HG03108 (cell line): ENCODE results near the gene ADCY2.

Experiments used
- ATAC-seq: cut with Tn5 transposase; IDR thresholded peaks from one replicate; pipeline ENCODE4 v1.9.1; 2021; ENCODE audit warnings: moderate library complexity; ENCODE audit not compliant: unreplicated experiment

ADCY2 gene

DNA sequence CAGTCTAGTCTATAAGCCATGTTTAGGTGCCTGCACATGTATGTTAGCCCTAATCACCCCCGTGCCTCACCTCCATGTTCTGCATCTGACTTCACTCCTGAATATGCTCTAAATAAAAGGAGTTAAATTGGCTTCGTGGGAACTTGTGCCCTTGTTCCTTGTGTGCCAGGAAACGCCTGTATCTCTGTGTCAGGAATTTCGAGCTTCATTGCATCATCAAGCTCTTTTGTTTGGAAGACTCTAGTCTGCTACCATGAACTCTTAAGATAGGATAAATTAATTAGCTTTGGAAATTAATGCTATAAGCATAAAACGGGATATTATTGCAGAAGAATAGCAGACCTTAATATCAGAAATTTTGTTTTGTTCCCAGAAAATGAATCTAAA lies 99.2 kb downstream of the ADCY2 start:
- no peak for ATAC-seq

DNA sequence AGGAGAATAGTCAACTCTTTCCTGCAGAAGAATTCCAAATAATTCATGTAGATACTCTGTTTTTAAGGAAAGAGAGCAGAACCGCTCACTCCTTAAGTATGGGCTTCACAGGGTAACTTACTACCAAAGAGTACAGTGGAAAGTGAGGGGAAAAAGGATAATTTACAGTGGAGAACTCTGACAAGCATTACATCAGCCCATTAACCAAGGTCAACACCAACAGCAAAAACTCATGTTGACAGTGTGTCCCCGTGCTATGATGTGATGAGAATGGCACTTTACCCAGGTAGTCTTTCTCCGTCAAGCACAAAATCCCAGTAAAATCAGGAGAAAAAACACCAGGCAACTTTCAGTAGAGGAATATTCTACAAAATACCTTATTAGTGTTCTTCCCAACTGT lies 104.3 kb downstream of the ADCY2 start:
- no peak for ATAC-seq

DNA sequence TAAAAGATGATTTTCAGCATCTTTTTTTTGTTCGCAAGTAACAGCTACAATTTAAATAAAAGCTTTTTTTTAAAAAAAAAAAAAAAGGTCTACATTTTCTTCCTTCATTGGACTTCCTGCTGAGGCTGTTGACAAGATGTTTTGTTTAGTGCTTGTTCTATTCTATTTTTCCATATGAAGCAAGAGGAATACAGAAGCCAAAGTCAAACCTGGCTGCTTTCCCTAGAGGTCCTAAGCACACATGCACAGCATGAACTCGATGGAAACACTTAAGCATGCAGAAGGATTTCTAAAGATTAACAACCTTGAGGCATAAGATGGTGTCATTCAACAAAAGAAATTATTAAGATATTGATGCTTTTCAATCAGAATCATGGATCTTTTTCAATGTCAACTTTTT lies 105.1 kb downstream of the ADCY2 start:
- ATAC-seq: no peak

DNA sequence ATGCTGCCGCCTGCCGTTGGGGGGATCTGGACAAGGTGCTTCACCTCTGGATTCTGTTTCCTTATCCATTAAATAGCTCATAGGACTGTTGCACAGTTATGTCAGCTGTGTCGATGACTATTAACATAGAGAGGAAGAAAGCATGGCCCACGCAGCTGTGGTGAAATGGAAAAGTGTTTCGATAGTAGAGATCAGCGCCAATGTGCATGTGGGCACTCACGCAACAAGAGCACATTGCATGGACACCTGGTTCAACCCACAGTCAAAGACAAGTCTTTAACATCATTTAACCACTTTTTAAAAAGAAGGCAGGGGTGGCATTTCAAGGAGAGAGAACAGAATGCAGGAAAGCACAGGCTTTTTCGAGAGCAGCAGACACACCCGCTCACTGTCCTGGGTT lies 107.6 kb downstream of the ADCY2 start:
- ATAC-seq: no peak

DNA sequence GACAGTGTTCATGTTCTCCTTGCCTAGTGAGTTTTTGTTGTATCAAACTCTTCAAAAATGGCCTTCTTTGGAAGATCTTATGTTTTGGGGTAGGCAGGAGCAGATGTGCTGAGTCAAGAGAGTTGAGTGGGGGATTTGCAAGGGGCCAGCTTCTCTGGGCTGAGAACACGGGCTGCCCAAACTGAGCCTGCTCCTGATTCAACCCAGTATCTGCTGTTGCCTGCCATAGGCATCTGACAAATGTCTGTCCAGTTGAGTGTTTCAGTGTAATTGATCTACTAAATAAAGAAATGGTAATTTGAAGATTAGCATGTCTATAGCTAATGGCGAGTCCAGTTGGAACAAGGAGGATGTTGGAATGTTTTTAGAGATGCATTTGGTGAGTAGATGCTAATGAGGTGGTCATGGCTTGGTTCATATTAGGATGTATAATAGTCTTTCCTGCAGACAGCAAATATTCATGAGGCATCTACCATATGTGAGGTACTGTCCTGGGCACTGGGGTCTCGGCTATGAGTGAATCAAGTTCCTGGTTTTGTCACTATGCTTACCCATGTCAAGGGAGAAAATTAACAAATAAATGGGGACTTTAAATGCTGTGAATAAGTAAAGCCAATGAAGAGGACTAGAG lies 119.5 kb downstream of the ADCY2 start:
- ATAC-seq: no peak

DNA sequence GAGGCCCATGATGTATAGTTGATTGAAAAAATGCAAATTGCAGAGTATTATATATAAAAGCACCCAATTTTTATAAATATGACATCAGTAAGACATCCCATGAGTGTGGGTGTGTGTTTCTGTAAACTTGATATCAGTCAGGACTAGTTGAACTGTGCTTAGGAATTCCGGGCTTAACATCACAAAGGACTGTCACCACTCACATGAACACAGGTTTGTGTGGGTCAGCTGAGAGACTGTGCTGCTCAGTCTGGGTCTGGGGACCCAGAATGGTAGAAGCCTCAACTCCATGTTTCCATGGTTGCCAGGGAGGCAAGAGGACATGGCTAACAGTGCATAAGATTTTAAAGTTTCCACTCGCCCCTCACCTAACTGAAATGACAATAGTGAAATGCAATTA lies 120.3 kb downstream of the ADCY2 start:
- ATAC-seq: no peak

DNA sequence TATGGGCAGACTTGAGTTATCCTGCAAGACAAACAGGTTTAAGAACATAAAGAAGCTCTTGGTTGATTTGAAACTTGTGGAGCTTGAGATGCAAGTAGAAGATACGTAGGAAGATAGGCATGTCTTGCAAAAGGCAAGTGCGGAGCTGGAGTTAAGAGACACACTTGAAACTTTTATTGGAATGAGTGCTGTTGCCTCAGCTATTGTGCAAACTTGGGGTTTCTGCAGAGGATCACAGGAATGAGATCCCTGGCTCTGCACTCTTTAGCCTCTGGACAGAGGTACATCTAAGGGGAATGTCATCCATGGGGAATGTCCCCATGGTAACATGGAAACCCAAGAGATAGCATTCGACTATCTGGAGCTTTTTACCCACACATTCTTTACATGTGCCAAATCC lies 121.1 kb downstream of the ADCY2 start:
- no peak for ATAC-seq

DNA sequence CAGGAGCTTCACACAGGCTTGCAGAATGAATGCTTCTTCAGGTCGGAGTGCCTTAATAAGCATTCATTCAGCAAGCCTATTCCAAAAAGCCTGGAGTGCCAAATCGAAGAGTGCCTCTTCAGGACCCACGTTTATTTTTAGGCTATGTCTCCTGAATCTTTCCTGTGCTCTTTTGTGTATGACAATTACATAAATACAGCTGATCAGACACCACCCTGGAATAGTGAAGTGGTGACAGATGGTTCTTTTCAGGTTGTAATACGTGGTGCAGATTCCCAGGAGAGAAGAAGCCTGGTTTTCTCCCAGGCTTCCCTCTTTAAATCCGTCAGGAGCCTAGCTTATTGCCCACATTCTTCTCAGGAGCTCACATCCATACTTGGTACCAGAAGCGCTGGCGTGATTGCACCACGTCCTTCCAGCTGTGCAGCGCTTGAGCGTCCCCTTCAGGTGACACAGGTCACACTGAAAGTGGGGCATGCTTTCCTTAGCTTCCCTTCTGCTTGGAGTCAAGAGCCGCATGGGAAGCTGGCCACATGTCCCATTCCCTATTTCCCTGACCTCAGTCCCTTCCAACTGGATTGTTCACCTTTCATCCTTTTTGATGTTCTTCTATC lies 123.1 kb downstream of the ADCY2 start:
- ATAC-seq: no peak

DNA sequence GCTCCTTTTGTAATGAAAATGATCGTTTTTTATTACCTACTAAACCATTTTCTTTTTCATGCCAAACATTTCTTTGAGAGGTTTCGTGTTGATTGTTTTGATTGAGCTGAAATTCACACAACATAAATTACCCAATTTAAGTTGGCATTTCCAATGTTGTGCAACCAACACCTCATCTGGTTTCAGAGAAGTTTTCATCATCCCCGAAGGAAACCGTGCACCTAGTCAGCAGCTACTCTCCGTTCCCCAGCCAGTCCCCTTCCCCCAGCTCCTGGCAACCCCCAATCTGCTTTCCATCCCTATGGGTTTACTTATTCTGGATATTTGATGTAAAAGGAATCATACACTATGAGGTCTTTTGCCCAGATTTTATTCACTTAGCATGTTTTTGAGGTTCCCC lies 123.6 kb downstream of the ADCY2 start:
- ATAC-seq: no peak

DNA sequence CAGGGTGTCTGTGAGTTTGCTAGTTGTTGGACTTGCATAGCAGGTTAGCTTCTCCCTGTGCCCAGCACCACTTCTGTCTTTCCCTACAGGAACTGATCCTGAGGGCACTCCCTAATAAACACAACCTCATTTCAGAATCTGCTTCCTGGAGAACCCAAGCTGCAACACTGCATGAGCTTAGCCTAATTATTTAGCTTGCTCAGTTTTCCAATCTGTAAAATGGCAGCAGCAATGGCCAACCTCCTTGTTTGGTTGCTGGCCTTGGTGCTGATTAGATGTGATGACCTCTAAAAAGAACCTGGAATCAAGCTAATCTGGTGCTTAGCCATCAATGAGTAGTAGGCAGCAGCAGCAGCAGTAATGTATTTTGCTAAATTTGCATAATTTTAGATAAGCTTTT lies 133.9 kb downstream of the ADCY2 start:
- no peak for ATAC-seq

DNA sequence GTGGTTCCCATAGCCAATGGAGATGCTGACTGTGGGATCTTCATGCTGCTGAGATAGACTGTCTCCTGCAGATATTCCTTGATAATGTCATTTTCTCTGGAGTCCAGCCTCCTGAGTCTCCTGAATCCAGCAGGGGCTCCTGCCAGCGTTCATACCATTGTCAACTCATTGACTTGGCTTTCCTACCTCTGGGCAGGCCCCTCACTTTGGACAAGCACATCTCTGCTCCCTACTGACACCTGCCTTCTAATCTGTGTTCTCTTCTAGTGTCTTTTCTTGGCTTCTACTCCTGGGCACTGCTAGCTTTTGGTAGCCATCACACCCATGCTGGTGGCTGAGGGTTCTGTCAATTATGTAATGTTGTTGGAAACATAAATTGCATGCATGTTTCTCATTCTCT lies 138.0 kb downstream of the ADCY2 start:
- ATAC-seq: no peak

DNA sequence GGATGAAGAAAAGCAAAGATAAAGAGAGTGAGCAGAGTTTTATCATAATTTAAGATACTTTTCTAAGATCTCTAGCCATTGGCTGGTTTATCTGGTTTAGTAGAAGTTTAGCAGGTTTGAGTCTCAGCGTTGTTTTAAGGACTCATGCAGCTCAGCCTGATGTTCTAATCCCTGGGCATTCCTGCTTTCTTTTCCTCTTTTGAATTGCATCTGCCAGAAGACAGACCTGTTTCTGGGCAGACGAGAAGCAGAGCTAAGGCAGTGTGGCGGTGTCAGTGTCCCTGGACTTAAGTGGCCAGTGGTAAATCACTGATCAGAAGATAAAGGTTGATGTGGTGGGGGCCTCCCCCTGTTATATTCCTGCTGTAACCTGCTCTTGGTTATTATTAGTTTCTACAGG lies 138.6 kb downstream of the ADCY2 start:
- ATAC-seq: no peak

DNA sequence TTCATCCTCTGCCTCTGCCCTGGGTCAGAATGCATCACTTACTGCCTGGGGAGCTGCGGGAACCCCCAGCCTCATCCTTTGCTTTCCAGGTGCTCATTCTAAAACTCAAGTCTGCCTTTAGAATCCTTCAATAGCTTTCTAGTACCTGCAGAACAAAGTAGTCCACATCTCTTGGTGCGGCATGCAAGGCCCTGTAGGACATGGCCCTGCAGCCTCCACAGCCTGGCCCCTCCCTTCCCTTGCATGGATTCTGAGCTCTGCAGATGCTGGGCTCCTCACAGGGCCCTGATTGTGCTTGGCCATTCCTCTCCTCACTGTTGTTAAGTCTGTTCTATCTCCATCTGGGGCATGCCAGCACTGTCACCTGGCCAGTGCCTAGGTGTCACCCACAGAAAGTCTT lies 141.6 kb downstream of the ADCY2 start:
- ATAC-seq: no peak

DNA sequence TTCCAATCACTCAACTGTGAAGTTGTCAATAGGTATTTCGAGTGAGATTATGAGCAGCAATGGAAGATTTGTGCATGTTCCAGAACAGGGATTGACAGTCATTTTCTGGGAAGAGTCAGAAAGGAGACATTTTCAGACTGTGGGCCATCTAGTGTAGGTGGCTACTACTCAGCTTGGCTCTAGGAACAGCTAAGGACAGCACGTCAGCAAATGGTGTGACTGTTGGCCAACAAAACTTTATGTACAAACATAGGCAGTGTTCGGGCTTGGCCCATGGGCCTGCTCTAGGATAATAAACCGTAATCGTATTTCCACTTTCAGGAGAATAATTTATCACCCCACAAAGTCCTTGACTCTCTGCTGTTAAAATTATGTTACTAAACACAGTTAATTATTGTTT lies 143.6 kb downstream of the ADCY2 start:
- no peak for ATAC-seq

DNA sequence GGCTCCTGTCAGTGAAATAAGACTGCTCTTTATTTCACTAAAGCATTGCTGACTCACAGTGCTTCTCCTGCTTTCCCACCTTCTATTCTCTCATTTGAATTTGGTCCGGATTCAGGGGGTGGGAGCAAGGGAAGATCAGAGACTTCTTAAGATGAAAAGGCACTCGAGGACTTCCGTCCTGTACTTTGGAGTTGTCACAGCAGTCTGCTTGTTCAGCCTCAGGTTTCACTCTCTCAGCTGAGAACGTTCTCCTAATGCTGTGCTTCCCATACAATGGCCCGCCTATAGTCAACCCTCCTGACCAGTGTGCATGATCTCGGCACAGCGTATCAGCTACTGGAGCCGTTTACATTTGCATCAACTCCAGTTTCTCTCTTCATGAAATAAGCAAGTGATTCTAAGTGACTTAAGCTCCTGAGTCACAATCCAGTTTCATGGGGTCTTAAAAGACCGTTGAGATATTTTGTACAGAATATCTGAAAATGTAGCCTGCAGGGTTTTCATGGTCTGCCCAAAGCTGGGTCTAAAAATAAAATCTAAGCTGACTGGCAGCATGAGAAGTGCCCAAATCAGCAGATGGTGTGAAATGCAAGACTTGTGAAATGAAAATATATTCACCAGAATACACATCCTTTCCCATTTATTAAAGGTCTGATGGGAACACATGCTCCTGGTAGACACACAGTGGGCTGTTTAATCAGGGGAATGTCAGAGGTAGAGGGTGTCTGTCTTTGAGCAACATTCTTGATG lies 145.0 kb downstream of the ADCY2 start:
- no peak for ATAC-seq

DNA sequence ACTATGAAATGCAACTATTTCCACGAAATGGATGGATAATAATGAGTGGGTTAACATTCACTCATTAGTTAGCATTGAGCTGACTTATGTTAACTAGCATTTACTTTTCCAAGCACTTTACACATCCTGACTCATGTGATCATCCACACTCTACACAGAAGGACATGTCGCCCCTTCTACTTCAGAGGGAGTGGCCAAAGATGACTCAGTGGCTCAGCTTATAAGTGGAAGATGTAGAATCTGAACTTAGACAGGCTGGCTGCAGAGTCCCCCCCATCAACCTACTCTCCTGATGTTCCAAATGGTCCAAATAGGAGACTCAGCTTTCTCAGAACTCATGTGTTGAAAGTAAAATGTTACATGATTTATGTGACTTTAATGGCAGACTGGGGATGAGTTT lies 146.0 kb downstream of the ADCY2 start:
- ATAC-seq: no peak

DNA sequence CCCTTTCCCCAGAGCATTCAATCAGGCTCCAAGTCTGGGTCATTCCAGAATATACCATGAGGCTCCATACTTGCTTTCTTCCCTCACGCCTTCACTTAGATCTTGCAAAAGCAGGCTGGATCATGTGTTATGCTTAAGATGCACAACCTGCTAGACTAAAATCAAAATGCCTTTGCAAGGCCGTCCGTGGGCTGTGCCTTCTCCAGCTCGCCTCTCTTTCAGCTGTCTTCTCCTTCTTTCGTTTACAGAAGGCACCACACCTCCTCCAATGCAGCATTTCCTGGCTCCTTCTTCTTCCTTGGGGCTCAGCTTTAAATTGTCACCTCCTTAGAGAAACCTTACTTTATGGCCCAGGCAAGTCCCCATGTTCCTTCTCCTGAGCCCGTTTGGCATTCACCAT lies 150.6 kb downstream of the ADCY2 start:
- no peak for ATAC-seq

DNA sequence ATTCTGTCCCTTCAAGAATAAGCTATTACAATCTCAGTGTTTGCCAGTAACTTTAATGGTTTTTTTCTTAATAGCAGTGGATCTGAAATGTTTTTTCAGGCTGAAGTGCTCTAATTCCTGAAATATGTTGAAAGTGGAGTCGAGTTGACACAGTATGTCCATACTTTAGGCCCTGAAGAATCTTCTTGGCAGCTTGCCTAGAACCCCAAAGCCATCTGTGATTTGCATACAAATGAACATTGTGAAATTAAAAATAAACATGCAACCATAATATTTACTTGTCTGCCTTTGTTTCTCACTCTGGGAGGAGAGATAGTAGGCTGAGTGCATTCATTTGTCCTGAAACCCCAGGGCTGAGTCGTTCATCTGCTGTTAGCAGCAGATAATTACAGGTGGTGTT lies 152.7 kb downstream of the ADCY2 start:
- ATAC-seq: no peak

DNA sequence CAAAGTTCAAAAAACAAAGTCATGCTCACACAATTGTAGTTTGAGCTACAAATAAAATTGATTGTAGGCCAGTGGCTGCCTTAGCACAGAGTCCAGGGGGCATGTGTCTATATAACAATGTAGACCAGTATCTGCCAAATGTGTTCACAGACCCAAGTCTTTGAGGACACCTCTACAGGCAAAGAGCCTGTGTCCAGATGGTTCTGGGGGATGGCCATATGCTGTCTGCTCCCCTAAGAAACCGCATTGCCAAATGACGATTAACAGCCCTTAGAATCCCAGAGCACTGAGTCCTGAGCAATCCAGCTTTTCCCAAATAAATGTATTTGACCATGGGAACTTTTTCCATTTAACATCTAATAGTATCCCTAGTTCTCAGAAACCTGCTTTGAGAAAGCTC lies 169.6 kb downstream of the ADCY2 start:
- no peak for ATAC-seq

DNA sequence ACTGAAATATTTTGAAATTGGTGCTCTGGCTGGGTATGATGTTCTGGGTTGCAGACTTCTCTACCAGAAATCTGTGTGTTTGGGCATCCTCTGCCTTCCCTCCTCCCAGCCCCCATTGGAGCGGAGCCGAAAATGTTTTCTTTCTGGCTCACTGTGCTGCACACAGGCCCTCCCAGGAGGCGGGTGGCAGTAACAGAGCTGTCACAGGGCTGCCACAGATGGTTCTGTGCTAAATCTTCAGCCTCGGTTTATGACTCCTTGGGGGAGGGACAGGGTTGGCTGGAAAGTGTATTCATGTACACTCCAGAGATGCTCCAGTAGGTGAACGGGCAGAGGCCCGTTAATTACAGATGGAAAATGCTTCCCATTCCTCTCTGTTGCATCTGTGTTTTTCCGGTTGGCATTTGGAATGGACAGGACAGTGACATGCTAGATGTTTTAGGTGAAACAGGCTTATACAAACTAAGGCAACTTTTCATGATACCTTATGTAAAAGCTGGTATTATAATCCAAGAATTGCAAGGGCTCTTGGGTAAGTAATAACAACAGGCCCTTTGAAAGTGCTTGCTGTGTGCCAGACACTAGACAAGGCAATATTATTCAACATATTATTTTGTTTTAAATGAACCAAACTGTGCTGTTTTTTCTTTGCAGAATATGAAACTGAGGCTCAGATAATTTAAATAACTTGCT lies 180.2 kb downstream of the ADCY2 start:
- ATAC-seq: no peak

DNA sequence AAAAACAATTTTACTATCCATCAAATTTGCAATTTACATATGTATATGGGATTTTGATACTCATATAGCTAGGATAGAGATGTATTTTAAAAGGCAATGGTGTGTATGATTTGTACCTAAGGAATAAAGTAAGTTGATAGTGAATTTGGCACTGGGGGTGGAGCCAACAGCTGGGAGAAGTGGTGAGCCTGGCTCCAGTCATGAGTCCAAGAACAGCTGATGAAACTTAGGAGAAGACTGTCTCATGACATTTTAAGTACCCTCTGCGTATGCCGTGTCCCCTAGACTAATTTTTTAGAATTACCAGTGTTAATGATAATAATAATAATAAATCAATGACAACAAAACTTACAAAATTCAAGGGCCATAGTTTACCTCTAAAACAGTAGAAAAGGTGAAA lies 181.4 kb downstream of the ADCY2 start:
- no peak for ATAC-seq

DNA sequence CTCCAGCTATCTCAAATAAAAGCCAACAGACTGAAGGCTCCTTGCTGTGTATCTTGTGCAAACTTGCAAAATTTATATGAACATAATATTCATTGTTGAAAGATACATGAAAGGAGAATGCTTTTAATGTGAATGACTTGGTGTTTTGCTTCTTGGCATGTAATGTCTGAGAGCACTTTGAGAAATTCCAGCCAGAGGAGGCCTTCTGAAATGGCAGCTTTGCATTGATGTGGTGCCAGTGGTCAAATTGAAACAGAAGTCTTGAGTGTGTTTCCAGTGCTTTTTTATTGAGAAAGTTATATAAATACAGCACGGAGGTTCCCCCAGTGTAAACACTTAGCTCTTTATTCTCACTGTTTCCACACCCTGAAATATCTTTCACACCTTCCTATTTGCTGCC lies 182.1 kb downstream of the ADCY2 start:
- ATAC-seq: no peak
